Natural killer cell treated with Interleukin-12 subunit alpha and Interleukin-12 subunit beta and Interleukin-15 and Interleukin-18, amount 100 ng/mL, for 72 hours (primary cell): ENCODE data around the gene ETFDH. TPM values are rescaled to one million over a fixed set of nuclear protein-coding genes. Genes with fewer than 3 reads are reported as not detected.
"Not testable (repeated sequence)": the region's sequence is repeated elsewhere in the genome, so short reads cannot be mapped to it uniquely, and the experiment has no call there.

Source experiments
- ATAC-seq, 2 donors: fragments of 150-1000 bp; cut with Tn5 transposase in 1 of 2; sonication (Bioruptor Pico), chemical (Tn5 transposase) in 1 of 2; 2 replicates each; pipeline ENCODE4 v1.10.0; 2021
- DNase-seq: peaks from one replicate; pipeline ENCODE4 v3.0.0; 2022; ENCODE audit warnings: low spot score
- H3K27ac Mint-ChIP-seq, 2 donors: 1 replicate in 1 of 2; 2 replicates in 1 of 2; pipeline ENCODE4 v1.8.0; 2022; ENCODE audit warnings: mixed read lengths in 2 of 2, mild to moderate bottlenecking in 1 of 2, moderate library complexity in 1 of 2
- H3K27me3 Mint-ChIP-seq, 2 donors: 1 replicate in 1 of 2; 2 replicates in 1 of 2; pipeline ENCODE4 v1.8.0; 2022; ENCODE audit warnings: mixed read lengths in 2 of 2
- H3K36me3 Mint-ChIP-seq: one replicate; pipeline ENCODE4 v1.8.0; 2022; ENCODE audit warnings: mixed read lengths
- H3K4me1 Mint-ChIP-seq, 2 donors: 1 replicate in 1 of 2; 2 replicates in 1 of 2; pipeline ENCODE4 v1.8.0; 2022; ENCODE audit warnings: low read depth in 2 of 2, mixed read lengths in 2 of 2, mild to moderate bottlenecking in 1 of 2
- H3K4me3 Mint-ChIP-seq: one replicate; pipeline ENCODE4 v1.8.0; 2022; ENCODE audit warnings: mixed read lengths
- H3K9me3 Mint-ChIP-seq: 2 replicates; pipeline ENCODE4 v1.8.0; 2022; ENCODE audit warnings: mixed read lengths
- total RNA-seq, 2 donors: library from RNA; stranded (reverse); gene quantifications; one replicate each; pipeline ENCODE4 v1.2.3, GENCODE V29; 2022

Gene ETFDH
- total RNA-seq, 2 donors from 2014 or later: 29.9 to 36.1 TPM

GRCh38 chr4:158750379-158750778, 78.3 kb downstream of the ETFDH start:
- peaks cover 6 to 7% of the 10 kb centered on the region in 2 donors for H3K27me3 Mint-ChIP-seq
- no peaks in the 10 kb centered on the region for H3K9me3 Mint-ChIP-seq
- no peak for ATAC-seq
- no peaks in the 10 kb centered on the region for H3K4me1 Mint-ChIP-seq
- H3K4me3 Mint-ChIP-seq: no peak overlapping the region
- H3K27ac Mint-ChIP-seq: no peak overlapping the region
- H3K36me3 Mint-ChIP-seq: no peaks in the 10 kb centered on the region
- DNase-seq: no peak

DNA sequence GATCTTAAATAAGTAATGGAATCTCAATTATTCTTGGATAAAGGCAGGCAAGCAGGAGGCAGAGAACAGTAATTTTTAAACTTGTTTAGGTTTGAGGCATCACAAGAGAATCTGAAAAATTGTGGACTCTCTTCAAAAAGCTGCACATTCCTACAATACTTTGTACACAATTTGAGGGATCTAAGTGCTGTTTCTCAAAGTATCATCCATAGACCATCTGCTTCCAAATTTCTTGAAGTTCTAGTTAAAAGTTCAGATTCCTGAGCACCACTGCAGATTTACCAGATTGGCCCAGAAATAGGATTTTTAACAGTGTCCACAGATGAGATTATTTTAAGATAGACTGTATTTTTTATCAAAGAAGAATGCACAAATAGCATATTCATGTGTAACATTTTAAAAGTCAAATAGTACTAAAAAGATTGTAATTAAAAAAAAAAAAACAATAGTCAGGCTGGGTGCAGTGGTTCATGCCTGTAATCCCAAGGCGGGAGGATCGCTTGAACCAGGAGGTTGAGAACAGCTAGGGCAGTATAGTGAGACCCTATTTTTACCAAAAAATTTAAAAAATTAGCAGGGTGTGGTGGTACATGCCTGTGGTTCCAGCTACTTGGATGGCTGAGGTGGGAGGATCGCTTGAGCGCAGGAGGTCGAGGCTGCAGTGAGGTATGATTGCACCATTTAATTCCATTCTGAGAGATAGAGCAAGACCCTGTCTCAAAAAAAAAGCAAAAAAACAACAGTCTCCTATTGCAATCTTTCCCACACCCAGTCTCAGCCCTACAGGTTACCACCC, 82.5 kb downstream of the ETFDH start:
- Mint-ChIP-seq H3K36me3 (no peaks in the 10 kb centered on the region), H3K27me3 (peaks cover 17 to 24% of the 10 kb centered on the region in 2 donors), H3K27ac (no peak overlapping the region), H3K4me1 (no peaks in the 10 kb centered on the region), H3K9me3 (no peaks in the 10 kb centered on the region), H3K4me3 (no peak overlapping the region)
- no peak for ATAC-seq
- no peak for DNase-seq

GRCh38 chr4:158755819-158756218, 83.7 kb downstream of the ETFDH start:
- not testable (repeated sequence) for H3K9me3 Mint-ChIP-seq

GRCh38 chr4:158756588-158756987, 84.5 kb downstream of the ETFDH start:
- DNase-seq: no peak
- Mint-ChIP-seq H3K9me3 (no peaks in the 10 kb centered on the region), H3K27ac (no peak overlapping the region), H3K27me3 (peaks cover 16 to 18% of the 10 kb centered on the region in 2 donors), H3K36me3 (no peaks in the 10 kb centered on the region), H3K4me3 (no peak overlapping the region), H3K4me1 (no peaks in the 10 kb centered on the region)
- no peak for ATAC-seq

More at GRCh38 chr4:158755819-158756218, 83.7 kb downstream of the ETFDH start:
- ATAC-seq, DNase-seq, H3K27ac Mint-ChIP-seq, H3K36me3 Mint-ChIP-seq, H3K4me1 Mint-ChIP-seq, H3K4me3 Mint-ChIP-seq: not testable (repeated sequence)
- peaks cover 16 to 24% of the 10 kb centered on the region in 2 donors for H3K27me3 Mint-ChIP-seq

DNA sequence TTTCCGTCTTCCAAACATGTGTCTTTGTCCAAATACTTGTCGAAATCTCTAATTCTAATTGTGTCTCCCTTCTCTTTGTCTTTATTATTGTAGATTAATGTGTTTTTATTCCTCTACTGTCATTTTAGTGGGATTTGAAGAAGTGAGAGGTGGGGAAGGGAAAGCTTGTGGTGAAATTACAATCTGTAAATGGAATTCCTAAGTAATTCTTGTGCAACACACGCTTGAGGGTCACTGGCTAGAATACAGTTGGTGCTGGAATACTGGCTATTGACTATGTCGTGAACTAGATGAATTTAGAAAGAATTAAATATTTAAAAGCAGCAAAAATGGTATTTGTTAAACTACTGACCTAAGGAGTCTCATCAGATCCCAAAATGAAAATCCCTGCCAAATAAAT, 86.0 kb downstream of the ETFDH start:
- ATAC-seq: no peak
- Mint-ChIP-seq H3K27me3 (peaks cover 16 to 26% of the 10 kb centered on the region in 2 donors), H3K4me1 (peaks cover 0 to 9% of the 10 kb centered on the region in 2 donors), H3K36me3 (no peaks in the 10 kb centered on the region), H3K4me3 (no peak overlapping the region), H3K9me3 (no peaks in the 10 kb centered on the region), H3K27ac (no peak overlapping the region)
- DNase-seq: no peak

DNA sequence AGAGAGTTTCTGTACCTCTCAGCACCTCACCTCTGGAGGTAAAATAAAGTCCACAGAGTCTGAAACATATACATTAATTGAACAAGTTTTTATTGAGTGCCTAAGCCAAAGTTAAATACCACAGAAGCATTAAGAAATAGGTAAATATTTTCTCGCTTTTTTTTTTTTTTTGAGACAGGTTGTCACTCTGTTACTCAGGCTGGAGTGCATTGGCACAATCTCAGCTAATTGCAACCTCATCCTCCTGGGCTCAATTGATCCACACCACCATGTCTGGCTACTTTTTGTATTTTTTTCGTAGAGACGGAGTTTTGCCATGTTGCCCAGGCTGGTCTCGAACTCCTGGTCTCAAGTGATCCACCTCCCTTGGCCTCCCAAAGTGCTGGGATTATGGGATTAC, 86.6 kb downstream of the ETFDH start:
- ATAC-seq: no peak
- H3K27me3 Mint-ChIP-seq: peaks cover 16 to 26% of the 10 kb centered on the region in 2 donors

More for the DNA sequence above, 86.6 kb downstream of the ETFDH start:
- DNase-seq: no peak
- Mint-ChIP-seq H3K4me3 (no peak overlapping the region), H3K36me3 (no peaks in the 10 kb centered on the region), H3K4me1 (peaks cover 0 to 9% of the 10 kb centered on the region in 2 donors), H3K9me3 (no peaks in the 10 kb centered on the region), H3K27ac (no peak overlapping the region)

Other genes starting within 250 kb of the ETFDH start
- gene RXFP1, start 150.4 kb upstream of the ETFDH start, total RNA-seq: not detected
- 10 to 100 TPM; 12.8 to 14.5 TPM for gene C4orf46, start 409 bp upstream of the ETFDH start, total RNA-seq
- 10 to 100 TPM; 32.8 to 55.6 TPM for gene PPID, start 51.1 kb downstream of the ETFDH start, total RNA-seq
- gene FNIP2, start 96.7 kb downstream of the ETFDH start, total RNA-seq: 10 to 100 TPM; 17.5 to 35.6 TPM